ENCODE measurements around the gene FRMPD1.

The FRMPD1 gene

GRCh38 chr9:37682951-37683350 lies 32.2 kb downstream of the FRMPD1 start:
- no peak for DNase-seq (ENCODE audit: low read depth)

DNA sequence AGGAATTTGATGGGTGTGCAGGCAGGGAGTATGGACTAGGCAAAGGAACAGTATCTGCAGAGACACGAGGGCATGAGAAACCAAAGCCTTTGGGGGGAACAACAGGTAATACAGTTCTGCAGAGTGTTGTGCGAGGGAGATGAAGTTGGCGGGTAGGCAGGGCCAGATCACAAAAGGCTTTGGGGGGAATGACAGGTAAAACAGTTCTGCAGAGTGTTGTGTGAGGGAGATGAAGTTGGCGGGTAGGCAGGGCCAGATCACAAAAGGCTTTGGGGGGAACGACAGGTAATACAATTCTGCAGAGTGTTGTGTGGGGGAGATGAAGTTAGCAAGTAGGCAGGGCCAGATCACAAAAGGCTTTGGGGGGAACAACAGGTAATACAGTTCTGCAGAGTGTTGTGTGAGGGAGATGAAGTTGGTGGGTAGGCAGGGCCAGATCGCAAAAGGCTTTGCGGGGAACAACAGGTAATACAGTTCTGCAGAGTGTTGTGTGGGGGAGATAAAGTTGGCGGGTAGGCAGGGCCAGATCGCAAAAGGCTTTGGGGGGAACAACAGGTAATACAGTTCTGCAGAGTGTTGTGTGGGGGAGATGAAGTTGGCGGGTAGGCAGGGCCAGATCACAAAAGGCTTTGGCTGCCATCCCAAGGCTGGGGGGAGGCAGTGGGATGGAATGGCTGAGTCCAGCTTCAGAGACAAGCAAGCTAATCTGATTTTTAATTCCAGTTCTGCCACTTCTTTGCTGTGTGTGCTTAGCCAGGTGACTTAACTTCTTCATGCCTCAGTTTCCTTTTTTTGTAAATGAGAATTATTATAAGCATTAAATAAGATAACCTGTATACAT lies 33.0 kb downstream of the FRMPD1 start:
- DNase-seq (ENCODE audit: low read depth) = no peak

DNA sequence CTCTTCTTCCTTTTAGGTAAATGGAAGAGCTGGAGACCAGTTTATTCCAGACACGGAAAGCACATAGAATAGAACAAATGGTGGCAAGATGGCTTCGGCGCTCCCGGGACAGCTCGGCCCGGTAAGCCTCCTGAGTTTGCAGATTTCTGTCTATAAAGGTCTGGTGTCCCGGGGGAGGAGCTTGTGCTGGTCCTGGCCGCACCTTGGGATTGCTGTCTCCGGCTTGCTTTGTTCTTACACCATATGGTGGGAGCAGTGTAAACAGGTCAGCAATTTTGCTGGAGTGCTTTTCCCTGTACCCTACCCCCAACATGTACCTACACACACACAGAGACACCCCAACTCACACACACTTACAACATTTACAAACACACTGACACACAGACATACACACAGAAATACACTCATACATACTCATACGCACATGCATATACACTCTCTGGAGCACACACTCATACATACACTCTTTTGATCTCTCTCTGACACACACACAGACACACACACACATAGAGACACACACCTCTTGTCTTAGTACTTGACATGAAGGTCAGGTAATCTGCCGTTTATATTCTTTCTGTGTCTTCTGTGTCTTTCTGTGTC lies 42.0 kb downstream of the FRMPD1 start:
- DNase-seq (ENCODE audit: low read depth) = no peak

DNA sequence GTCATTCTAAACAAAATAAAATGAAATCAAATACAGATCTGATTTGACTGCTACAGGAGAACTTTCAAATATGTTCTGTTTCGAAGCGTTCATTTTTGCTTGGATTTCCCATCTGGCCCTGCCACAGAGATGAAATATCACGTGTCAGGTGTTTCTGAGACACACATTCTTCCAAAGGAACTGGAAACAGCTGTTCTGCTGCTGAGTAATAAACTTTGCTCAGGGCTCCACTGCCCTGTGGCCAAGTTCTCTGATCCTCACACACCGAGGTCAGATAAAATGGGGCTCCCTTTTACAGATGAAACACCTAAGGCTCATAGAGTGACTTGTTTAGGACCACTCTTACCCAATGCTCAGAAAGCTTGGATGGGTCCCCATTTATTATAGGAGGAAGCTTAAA lies 42.5 kb downstream of the FRMPD1 start:
- no peak for DNase-seq (ENCODE audit: low read depth)

DNA sequence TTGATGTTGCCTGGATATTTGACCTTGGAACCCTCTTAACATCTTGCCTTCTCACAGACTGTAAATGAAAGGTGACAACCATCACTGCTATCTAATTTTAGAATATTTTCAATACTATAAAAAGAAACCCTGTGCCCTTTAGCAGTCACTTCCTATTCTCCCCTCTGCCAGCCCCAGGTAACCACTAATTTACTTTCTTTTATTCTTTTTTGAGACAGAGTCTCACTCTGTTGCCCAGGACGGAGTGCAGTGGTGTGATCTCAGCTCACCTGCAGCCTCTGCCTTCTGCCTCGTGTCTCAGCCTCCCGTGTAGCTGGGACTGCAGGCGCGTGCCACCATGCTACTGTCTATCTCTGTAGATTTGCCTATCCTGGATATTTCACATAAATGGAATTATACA lies 43.6 kb downstream of the FRMPD1 start:
- DNase-seq (ENCODE audit: low read depth) = no peak

DNA sequence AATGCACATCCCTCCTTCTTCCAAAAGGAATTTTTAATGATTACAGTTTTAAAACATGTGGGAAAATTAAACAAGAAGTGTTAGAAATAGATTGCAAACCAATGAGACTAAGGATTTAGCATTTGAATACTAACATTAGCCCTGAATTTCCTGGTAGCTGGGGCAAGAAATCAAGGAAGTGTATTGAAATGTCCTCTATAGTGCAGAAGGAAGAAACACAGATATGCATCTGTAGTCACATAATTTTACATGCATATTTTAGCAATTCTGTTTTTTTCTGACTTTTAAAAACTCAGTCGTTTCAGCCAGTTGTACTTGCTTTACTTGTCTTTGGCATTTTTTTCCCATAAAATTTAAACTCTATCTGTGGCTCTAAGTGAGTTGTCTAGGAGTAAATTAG lies 45.8 kb downstream of the FRMPD1 start:
- no peak for DNase-seq (ENCODE audit: low read depth)

GRCh38 chr9:37700131-37700530 lies 49.4 kb downstream of the FRMPD1 start:
- no peak for DNase-seq (ENCODE audit: low read depth)

- DNase-seq (ENCODE audit: low read depth) = no peak
These were observed 50.1 kb downstream of the FRMPD1 start for GRCh38 chr9:37700900-37701299.

DNA sequence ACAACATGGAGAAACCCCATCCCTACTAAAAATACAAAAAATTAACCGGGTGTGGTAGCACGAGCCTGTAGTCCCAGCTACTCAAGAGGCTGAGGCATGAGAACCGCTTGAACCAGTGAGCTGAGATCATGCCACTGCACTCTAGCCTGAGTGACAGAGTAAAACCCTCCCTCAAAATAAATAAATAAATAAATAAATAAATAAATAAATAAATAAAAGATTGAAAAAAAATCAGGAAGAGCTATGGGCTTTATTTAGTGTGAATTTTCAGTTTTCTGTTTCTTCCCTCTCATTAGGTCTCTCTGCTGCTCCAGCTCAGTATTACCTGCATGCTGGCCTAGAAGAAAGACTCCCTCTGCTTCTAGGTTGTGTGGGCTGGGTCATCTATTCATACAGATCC lies 55.0 kb downstream of the FRMPD1 start:
- DNase-seq (ENCODE audit: low read depth) = no peak

DNA sequence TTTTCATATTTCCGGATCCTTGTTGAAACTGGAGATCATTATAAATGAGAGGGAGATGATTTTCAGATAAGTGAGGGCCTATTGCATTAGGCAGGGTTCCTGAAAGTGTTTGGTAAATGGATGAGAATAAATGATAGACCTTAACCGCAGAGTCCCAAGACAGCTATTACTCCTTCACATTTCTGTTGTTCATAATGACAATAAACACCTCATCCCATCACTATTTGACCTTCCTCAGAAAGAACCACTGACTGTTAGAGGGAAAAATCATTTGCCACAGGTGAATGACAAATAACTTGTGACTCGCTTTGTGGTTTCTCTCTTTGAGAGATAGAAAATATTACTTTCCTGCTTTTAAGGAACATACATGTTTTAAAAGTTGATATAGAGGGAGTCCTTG lies 55.5 kb downstream of the FRMPD1 start:
- DNase-seq (ENCODE audit: low read depth) = peak; percentile 6

GRCh38 chr9:37707748-37708147 lies 57.0 kb downstream of the FRMPD1 start:
- no peak for DNase-seq (ENCODE audit: low read depth)

- DNase-seq (ENCODE audit: low read depth) = no peak
These were observed 59.3 kb downstream of the FRMPD1 start for GRCh38 chr9:37710046-37710445.

GRCh38 chr9:37715260-37715659 lies 64.5 kb downstream of the FRMPD1 start:
- no peak for DNase-seq (ENCODE audit: low read depth)

DNA sequence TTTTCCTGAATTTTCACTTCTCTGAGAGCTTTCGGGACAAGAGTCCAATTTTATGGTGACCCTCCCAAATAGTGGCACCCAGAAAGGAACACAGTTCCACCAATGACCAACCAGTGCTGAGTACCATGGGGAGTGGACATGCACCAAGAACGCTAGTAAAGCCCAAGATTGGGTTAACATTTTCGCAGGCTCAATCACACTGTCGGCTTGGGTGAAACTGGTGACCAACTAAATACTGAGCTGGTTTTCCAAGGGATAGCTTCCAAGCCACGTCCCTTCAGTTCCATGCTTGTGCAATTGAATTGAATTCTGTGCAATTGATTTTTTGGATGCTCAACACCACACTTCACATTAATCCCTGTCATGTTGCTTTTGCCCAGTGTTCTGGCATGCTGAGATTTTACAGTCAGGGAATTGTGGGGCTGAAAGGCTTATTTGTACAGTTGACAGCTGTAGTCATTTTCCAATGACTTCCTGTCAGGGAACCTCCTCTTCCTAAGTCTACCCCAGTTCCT lies 65.3 kb downstream of the FRMPD1 start:
- DNase-seq (ENCODE audit: low read depth) = no peak

DNA sequence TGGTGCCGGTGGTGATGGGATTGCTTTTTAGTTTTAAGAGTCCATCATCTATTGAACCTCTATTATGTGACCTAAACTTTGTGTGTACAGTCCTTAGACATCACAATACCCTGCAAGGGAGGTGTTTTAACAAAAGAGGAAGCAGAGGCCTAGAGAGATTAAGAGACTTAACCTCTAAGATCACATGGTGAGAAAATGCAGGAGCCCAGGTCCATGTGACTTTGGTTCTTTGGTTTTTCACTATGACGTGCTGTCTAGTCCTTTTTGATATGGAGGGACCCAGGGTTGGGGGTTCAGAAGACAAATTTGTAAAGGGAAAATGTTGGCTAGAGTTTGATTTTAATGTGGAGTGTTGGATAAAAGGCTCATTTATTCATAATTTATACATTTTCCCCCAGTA lies 68.8 kb downstream of the FRMPD1 start:
- DNase-seq (ENCODE audit: low read depth) = no peak

GRCh38 chr9:37727013-37727412 lies 76.3 kb downstream of the FRMPD1 start:
- no peak for DNase-seq (ENCODE audit: low read depth)

DNA sequence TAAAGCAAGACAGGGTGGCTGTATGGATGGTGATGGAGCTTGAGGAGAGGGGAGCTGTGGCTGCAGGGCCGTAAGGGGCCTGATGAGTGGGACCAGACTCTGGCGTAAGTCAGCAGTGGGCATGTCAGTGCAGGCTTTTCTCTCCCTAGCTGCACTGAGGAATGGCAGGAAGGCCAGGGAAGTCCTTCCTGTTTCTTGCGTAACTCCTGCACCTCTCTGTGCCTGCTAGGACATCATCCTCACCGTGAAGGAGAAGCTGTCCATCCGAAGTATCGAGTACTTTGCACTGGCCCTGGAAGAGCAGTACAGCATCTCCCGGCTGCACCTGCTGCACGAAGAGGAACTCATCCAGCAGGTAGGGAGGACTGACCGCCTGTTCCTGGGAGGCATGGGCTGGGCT lies 78.7 kb downstream of the FRMPD1 start:
- DNase-seq (ENCODE audit: low read depth) = no peak

- DNase-seq (ENCODE audit: low read depth) = peak; percentile 18
These were observed 79.5 kb downstream of the FRMPD1 start for GRCh38 chr9:37730256-37730655.

DNA sequence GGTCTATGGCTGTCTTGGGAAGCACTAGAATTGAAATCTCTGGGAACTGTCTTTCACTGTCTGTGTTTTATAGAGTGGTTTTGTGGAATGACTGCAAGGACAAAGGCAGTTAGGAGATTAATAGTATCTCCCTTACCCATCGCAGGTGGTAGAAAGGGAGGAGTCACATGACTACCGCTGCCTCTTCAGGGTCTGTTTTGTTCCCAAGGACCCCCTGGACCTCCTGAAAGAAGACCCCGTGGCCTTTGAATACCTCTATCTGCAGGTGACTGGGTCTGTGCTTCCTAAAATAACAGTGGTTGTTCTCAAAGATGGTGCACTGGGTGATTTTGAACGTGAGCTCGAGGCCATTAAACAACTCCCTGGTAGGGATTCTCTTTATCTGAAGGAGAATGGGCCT lies 80.1 kb downstream of the FRMPD1 start:
- no peak for DNase-seq (ENCODE audit: low read depth)

DNA sequence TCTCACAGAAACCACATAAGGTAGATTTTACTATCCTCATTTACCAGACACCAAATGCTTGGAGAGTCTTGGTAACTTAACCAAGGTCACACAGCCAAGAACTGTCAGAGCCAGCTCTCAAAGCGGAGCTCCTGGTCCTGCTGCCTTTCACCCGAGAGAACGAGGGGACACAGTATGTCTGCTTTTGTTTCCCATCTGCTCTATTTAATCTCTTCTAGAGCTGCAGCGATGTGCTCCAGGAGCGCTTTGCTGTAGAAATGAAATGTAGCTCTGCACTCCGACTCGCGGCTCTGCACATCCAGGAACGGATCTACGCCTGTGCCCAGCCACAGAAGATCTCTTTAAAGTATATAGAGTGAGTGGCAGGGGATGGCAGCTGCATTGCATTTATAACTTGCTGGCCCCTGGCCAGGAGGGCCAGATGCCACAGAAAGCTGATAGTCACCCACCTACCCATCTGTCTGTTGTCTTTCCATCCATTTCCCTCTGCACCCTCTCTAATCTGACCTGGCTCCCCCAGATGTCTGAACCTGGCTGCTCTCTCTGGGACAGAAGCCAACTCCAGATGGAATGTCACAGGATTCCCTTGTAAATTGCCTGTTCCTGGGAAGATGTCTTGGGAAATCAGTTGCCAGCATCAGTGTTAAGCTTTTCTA lies 81.5 kb downstream of the FRMPD1 start:
- DNase-seq (ENCODE audit: low read depth) = no peak

GRCh38 chr9:37732952-37733351 lies 82.2 kb downstream of the FRMPD1 start:
- no peak for DNase-seq (ENCODE audit: low read depth)

DNA sequence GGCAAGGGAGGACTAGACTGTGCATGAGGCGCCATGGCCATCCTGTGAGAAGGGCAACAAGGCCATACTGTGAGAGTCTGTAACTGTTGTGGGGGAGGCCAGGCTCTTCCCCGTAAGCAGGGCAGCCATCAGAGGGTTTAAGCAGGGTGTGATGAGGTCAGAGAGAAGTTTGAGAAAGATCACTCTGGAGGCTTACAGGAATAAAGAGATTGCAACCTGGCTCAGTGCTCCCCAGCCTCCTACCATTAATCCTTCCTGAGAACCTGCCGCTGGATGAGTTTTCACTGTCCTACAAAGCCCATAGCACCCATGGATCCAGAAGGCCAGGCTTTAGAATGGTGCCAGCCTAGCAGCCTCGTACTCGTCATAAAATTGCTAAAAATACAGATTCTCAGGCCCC lies 88.5 kb downstream of the FRMPD1 start:
- DNase-seq (ENCODE audit: low read depth) = no peak

DNA sequence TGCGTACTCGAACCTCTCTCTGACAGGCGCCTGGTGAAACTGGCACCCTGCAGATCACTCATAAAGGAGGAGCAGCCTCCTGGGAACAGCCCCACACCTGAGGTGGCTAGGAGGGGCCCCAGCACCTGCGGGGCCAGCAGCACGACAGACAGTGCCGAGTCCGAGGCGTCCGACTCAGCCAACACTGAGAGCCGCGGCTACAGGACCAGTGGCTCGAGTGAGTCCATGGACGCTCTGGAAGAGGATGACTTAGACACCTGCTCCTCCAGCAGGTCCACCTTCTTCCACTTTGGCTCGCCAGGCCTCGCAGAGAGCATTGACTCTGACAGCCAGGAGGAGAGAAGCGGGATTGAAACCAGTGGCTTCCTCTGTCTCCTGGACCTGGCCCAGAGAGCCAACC lies 89.4 kb downstream of the FRMPD1 start:
- no peak for DNase-seq (ENCODE audit: low read depth)
